Muscle layer of duodenum (tissue), 2 donors: ENCODE data around the gene TIE1.

ENCODE experiments used
- H3K27ac ChIP-seq: one replicate; pipeline ENCODE4 v1.7.0; 2013; ENCODE audit warnings: mild to moderate bottlenecking, low read length
- H3K27me3 ChIP-seq: one replicate; pipeline ENCODE4 v1.7.0; 2013; ENCODE audit warnings: low read depth, mild to moderate bottlenecking, control low read depth, low read length
- H3K36me3 ChIP-seq, 2 donors: one replicate each; pipeline ENCODE4 v1.7.0; 2013; ENCODE audit warnings: low read length in 2 of 2, control low read depth in 1 of 2, mild to moderate bottlenecking in 1 of 2; ENCODE audit not compliant: insufficient read depth in 2 of 2, control insufficient read depth in 1 of 2
- H3K4me1 ChIP-seq, 2 donors: one replicate each; pipeline ENCODE4 v1.7.0; 2013; ENCODE audit warnings: low read length in 2 of 2, mild to moderate bottlenecking in 2 of 2, control low read depth in 1 of 2, moderate library complexity in 1 of 2; ENCODE audit not compliant: insufficient read depth in 2 of 2, control insufficient read depth in 1 of 2
- H3K4me3 ChIP-seq, 2 donors: one replicate each; pipeline ENCODE4 v1.7.0; 2013; ENCODE audit warnings: low read length in 2 of 2, low read depth in 1 of 2, mild to moderate bottlenecking in 1 of 2
- H3K9me3 ChIP-seq, 2 donors: one replicate each; pipeline ENCODE4 v1.7.0; 2013; ENCODE audit warnings: low read length in 2 of 2, control low read depth in 1 of 2, mild to moderate bottlenecking in 1 of 2; ENCODE audit not compliant: control insufficient read depth in 1 of 2
- donor health status: healthy.

Gene TIE1

DNA sequence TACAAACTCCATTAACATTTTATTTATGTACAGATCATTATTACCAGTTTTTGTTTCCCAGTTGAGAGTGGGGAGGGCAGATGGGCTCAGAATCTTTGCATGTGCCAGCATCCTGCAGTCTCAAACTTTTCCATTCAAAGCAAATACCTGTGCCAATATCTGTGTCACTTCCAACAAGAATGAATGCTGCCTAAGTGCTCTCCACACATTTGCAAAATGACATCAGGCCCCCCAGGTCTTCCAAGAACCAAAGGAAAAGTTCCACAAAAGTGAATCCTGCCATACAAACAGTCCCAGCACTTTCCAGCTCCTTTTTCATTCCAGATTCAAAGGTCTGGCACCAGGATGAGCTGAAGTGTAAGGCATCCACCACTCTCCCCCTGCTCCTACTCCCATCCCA lies 1.7 kb upstream of the TIE1 start:
- peaks cover 4 to 13% of the 10 kb centered on the region in 2 donors for H3K4me1 ChIP-seq
- no peaks in the 10 kb centered on the region for H3K27me3 ChIP-seq
- no peak overlapping the region for H3K27ac ChIP-seq

GRCh38 chr1:43302201-43302600 lies 1.4 kb downstream of the TIE1 start:
- no peak overlapping the region for H3K27ac ChIP-seq

More for the DNA sequence above, 1.7 kb upstream of the TIE1 start:
- H3K9me3 ChIP-seq: no peaks in the 10 kb centered on the region
- H3K4me3 ChIP-seq: no peak overlapping the region
- no peaks in the 10 kb centered on the region for H3K36me3 ChIP-seq

DNA sequence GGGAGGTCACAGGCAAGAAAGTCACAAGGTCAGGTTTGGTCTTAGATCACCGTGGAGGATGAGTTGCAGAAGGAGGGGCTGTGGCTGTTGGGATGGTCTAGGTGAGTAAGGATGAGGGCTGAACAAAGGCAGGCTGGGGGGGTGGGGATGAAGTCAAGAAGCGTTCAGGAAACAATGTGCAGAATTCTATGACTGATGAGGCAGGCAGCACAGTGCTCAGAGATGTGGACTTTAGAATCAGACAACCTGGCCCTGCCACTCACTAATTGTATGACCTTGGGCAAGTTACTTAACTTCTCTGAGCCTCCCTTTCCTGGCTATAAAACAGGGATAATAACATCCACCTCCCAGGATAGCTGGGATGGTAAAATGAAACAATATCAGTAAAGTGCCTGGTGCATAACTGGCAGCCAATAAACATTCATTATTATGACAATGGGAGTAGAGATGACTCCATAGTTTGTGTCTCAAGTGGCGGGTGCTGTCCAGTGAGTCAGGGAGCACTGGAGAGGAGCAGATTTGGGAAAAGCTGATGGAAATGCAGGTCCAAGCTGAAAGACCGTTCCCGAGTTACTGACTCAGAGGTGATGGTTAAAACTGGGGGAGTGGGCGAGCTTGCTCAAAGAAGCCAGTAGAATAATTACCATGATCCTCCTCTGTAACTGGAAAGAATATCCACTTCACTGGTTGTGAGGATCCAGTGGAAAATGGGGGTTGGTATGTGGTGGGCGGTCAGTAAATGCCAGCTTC lies 2.1 kb downstream of the TIE1 start:
- H3K4me3 ChIP-seq: peak overlapping the region; percentile 2 to 16
- H3K27ac ChIP-seq: no peak overlapping the region
- no peaks in the 10 kb centered on the region for H3K36me3 ChIP-seq

More at GRCh38 chr1:43302201-43302600, 1.4 kb downstream of the TIE1 start:
- Histone ChIP-seq H3K36me3 (no peaks in the 10 kb centered on the region), H3K4me3 (peak overlapping the region; percentile 2 to 16), H3K9me3 (no peaks in the 10 kb centered on the region), H3K27me3 (no peaks in the 10 kb centered on the region), H3K4me1 (no peaks in the 10 kb centered on the region)

GRCh38 chr1:43303471-43304313 lies 2.9 kb downstream of the TIE1 start:
- no peak overlapping the region for H3K27ac ChIP-seq
- H3K36me3 ChIP-seq: no peaks in the 10 kb centered on the region
- H3K4me1 ChIP-seq: no peaks in the 10 kb centered on the region
- no peaks in the 10 kb centered on the region for H3K9me3 ChIP-seq
- peak overlapping the region in 1 of 2 donors; percentile 1 for H3K4me3 ChIP-seq
- H3K27me3 ChIP-seq: no peaks in the 10 kb centered on the region

More for the DNA sequence above, 2.1 kb downstream of the TIE1 start:
- H3K9me3 ChIP-seq: no peaks in the 10 kb centered on the region
- no peaks in the 10 kb centered on the region for H3K27me3 ChIP-seq
- H3K4me1 ChIP-seq: no peaks in the 10 kb centered on the region

- no peaks in the 10 kb centered on the region for H3K27me3 ChIP-seq
- no peak overlapping the region for H3K27ac ChIP-seq
- no peaks in the 10 kb centered on the region for H3K9me3 ChIP-seq
- H3K4me3 ChIP-seq: no peak overlapping the region
- no peaks in the 10 kb centered on the region for H3K36me3 ChIP-seq
- no peaks in the 10 kb centered on the region for H3K4me1 ChIP-seq
Observed at GRCh38 chr1:43304314-43304681, 3.5 kb downstream of the TIE1 start.

- Histone ChIP-seq H3K27ac (no peak overlapping the region), H3K4me1 (no peaks in the 10 kb centered on the region), H3K36me3 (no peaks in the 10 kb centered on the region), H3K27me3 (no peaks in the 10 kb centered on the region), H3K9me3 (no peaks in the 10 kb centered on the region), H3K4me3 (no peak overlapping the region)
Observed at GRCh38 chr1:43304771-43305300, 4.1 kb downstream of the TIE1 start.

- Histone ChIP-seq H3K4me3 (no peak overlapping the region), H3K4me1 (no peaks in the 10 kb centered on the region), H3K27ac (no peak overlapping the region), H3K27me3 (no peaks in the 10 kb centered on the region), H3K36me3 (no peaks in the 10 kb centered on the region), H3K9me3 (no peaks in the 10 kb centered on the region)
Observed at GRCh38 chr1:43305461-43305860, 4.7 kb downstream of the TIE1 start.

- H3K27ac ChIP-seq: no peak overlapping the region
- no peaks in the 10 kb centered on the region for H3K9me3 ChIP-seq
- H3K4me3 ChIP-seq: no peak overlapping the region
- H3K4me1 ChIP-seq: no peaks in the 10 kb centered on the region
- no peaks in the 10 kb centered on the region for H3K36me3 ChIP-seq
- no peaks in the 10 kb centered on the region for H3K27me3 ChIP-seq
Observed at GRCh38 chr1:43305926-43306687, 5.3 kb downstream of the TIE1 start.

DNA sequence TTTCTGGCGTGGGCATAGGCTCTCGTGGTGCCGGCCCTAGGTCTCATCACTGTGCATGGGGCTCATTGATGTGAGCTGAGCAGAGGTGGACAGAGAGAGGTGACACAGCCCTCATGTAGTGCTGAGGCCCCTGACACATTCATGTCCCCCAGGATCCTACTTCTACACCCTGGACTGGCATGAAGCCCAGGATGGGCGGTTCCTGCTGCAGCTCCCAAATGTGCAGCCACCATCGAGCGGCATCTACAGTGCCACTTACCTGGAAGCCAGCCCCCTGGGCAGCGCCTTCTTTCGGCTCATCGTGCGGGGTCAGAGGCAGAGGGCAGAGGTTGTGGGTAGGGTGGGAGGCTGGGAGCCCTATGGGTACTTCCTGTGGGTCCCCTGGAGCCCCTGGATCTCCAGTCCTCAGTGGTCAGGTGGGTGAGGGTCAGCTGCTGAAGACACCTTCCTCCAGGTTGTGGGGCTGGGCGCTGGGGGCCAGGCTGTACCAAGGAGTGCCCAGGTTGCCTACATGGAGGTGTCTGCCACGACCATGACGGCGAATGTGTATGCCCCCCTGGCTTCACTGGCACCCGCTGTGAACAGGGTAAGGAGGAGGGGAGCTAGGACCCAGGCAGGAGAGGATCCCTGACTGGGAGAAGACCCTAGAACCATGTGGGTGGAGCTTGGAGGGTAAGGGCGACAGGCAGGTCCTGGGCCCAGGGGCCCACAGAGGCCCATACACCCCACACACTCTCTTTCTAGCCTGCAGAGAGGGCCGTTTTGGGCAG lies 6.1 kb downstream of the TIE1 start:
- Histone ChIP-seq H3K27ac (no peak overlapping the region), H3K4me3 (no peak overlapping the region)

GRCh38 chr1:43307458-43308158 lies 6.8 kb downstream of the TIE1 start:
- H3K9me3 ChIP-seq: no peaks in the 10 kb centered on the region
- no peaks in the 10 kb centered on the region for H3K36me3 ChIP-seq
- H3K4me1 ChIP-seq: no peaks in the 10 kb centered on the region
- H3K27me3 ChIP-seq: no peaks in the 10 kb centered on the region
- no peak overlapping the region for H3K27ac ChIP-seq
- H3K4me3 ChIP-seq: no peak overlapping the region

More for the DNA sequence above, 6.1 kb downstream of the TIE1 start:
- Histone ChIP-seq H3K36me3 (no peaks in the 10 kb centered on the region), H3K9me3 (no peaks in the 10 kb centered on the region), H3K4me1 (no peaks in the 10 kb centered on the region), H3K27me3 (no peaks in the 10 kb centered on the region)
